HCT116 (cell line): ENCODE measurements around the gene PTCD3.

Experiments used
- CTCF ChIP-seq, 3 experiments: fragments of 200-600 bp in 1 of 3; sonication (generic) in 1 of 3; IDR thresholded peaks in 2 of 3; conservative IDR thresholded peaks in 1 of 3; 2 replicates each; pipeline ENCODE4 v1.5.1; 2012 to 2017; ENCODE audit warnings: low read depth in 2 of 3, low read length in 2 of 3, antibody characterized with exemption in 1 of 3, borderline replicate concordance in 1 of 3, control low read depth in 1 of 3, mild to moderate bottlenecking in 1 of 3, mixed read lengths in 1 of 3, mixed run types in 1 of 3, moderate library complexity in 1 of 3; ENCODE audit not compliant: insufficient read depth in 1 of 3
- EZH2 ChIP-seq: fragments of 200-600 bp; sonication (generic); IDR thresholded peaks from 2 replicates; pipeline ENCODE4 v1.6.1; 2017; ENCODE audit warnings: antibody characterized with exemption, mixed run types
- POLR2A ChIP-seq: IDR thresholded peaks from 2 replicates; pipeline ENCODE4 v1.7.0; 2011; ENCODE audit warnings: borderline replicate concordance; ENCODE audit not compliant: insufficient read depth, insufficient read length; ENCODE audit errors: extremely low read depth

DNA sequence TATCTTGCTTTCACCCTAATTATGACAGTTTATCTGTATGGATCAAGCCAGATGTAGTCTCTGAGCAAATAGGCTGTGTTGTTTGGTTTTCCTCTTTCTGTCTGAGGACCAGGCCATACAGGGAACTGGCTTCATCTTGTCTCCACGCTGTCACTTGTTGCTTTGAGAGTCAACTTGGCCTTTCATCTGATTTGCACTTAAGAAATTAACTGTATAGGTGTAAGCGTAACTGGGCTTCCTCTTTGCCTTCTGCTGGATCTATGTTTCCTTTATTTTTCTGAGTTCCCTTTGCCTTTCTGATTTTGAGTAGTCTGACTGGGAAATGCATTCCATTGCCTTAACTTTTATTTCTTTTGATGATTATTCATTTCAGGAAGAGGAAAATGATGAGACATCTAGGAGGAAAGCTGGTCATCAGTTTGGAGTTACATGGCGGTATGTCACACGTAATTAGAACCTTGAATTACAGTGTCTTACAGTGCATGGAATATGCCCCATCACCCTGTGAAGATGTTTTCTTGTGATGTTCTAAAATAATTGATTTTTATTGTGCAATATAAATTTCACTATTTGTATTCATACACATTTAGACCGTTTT, 17.4 kb downstream of the PTCD3 start:
- no peak for TF ChIP-seq EZH2
- no peak for TF ChIP-seq POLR2A
- TF ChIP-seq CTCF (IDR thresholded peaks at IDR 0.05 in 2 of 3, conservative IDR thresholded peaks at IDR 0.05 in 1 of 3; ENCODE audit: borderline replicate concordance in 1 of 3, insufficient read depth in 1 of 3, low read depth in 2 of 3, low read length in 2 of 3), result no peak
